ENCODE results near the gene ABCG4.

The ABCG4 gene

GRCh38 chr11:119209186-119209585 is 60.3 kb downstream of the ABCG4 start:
- no peak for DNase-seq

DNA sequence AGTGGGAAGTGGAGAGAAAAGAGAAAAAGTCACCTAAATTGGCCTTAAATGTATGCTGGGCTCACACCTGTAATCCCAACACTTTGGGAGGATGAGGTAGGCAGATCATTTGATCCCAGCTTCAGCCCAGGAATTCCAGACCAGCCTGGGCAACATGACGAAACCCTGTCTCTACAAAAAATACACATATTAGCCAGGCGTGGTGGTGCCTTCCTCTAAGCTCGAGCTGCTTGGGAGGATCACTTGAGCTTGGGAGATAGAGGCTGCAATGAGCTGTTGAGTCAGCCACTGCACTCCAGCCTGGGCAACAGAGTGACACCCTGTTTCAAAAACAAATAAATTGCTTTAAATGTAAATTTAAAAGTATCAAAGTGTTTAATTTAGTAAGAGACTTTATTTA is 61.2 kb downstream of the ABCG4 start:
- no peak for DNase-seq
